HepG2 (cell line): ENCODE results near the gene CIBAR2. TPM values are rescaled to one million over a fixed set of nuclear protein-coding genes. Genes with fewer than 3 reads are reported as not detected.

Experiments
- BRD4 ChIP-seq: sonication (generic); formaldehyde crosslinking; IDR thresholded peaks from 2 replicates; pipeline ENCODE4 v1.4.0; 2020; ENCODE audit warnings: missing genetic modification reagents
- GABPA ChIP-seq, 2 experiments: IDR thresholded peaks; 2 replicates each; pipeline ENCODE4 v1.6.1; 2011 to 2016; ENCODE audit warnings: low read depth in 2 of 2, low read length in 1 of 2, missing biosample characterization in 1 of 2, missing genetic modification characterization in 1 of 2
- GMEB2 ChIP-seq: IDR thresholded peaks from 2 replicates; pipeline ENCODE4 v1.6.1; 2016; ENCODE audit warnings: missing biosample characterization, missing genetic modification reagents, low read depth
- GTF3A ChIP-seq: sonication (generic); formaldehyde crosslinking; conservative IDR thresholded peaks from 2 replicates; pipeline ENCODE4 v1.4.0; 2020; ENCODE audit warnings: mild to moderate bottlenecking, missing genetic modification reagents
- HMGXB3 ChIP-seq: sonication (generic); formaldehyde crosslinking; IDR thresholded peaks from 2 replicates; pipeline ENCODE4 v1.4.0; 2020; ENCODE audit warnings: missing genetic modification reagents, borderline replicate concordance
- HOMEZ ChIP-seq: IDR thresholded peaks from 2 replicates; pipeline ENCODE4 v1.6.1; 2016; ENCODE audit warnings: low read depth
- KMT2B ChIP-seq: IDR thresholded peaks from 2 replicates; pipeline ENCODE4 v1.6.1; 2016; ENCODE audit warnings: missing genetic modification reagents, missing compliant biosample characterization
- MED8 ChIP-seq: sonication (generic); formaldehyde crosslinking; IDR thresholded peaks from 2 replicates; pipeline ENCODE4 v1.8.1; 2023; ENCODE audit warnings: mild to moderate bottlenecking, missing genetic modification reagents; ENCODE audit not compliant: insufficient replicate concordance
- MYC ChIP-seq: sonication (generic); formaldehyde crosslinking; IDR thresholded peaks from 2 replicates; pipeline ENCODE4 v1.9.0; 2021; ENCODE audit warnings: missing genetic modification reagents, borderline replicate concordance
- NFYC ChIP-seq: IDR thresholded peaks from 2 replicates; pipeline ENCODE4 v1.6.1; 2016; ENCODE audit warnings: missing genetic modification reagents, missing compliant biosample characterization
- PITX1 ChIP-seq: sonication (generic); formaldehyde crosslinking; IDR thresholded peaks from 2 replicates; pipeline ENCODE4 v1.5.1; 2020; ENCODE audit warnings: mild to moderate bottlenecking, missing genetic modification reagents
- RFX5 ChIP-seq: IDR thresholded peaks from 2 replicates; pipeline ENCODE4 v1.6.1; 2011; ENCODE audit warnings: low read depth, low read length, improper control_type of control experiment
- THYN1 ChIP-seq: sonication (generic); formaldehyde crosslinking; IDR thresholded peaks from 2 replicates; pipeline ENCODE4 v1.8.1; 2023; ENCODE audit warnings: low read depth, mild to moderate bottlenecking, moderate library complexity, missing genetic modification reagents, borderline replicate concordance
- ZBTB7B ChIP-seq: sonication (generic); formaldehyde crosslinking; IDR thresholded peaks from 2 replicates; pipeline ENCODE4 v1.4.0; 2020; ENCODE audit warnings: missing genetic modification reagents
- ZBTB8A ChIP-seq: sonication (generic); formaldehyde crosslinking; IDR thresholded peaks from 2 replicates; pipeline ENCODE4 v1.4.0; 2020; ENCODE audit warnings: mild to moderate bottlenecking, low read depth, missing genetic modification reagents, borderline replicate concordance
- ZNF10 ChIP-seq: sonication (generic); formaldehyde crosslinking; IDR thresholded peaks from 2 replicates; pipeline ENCODE4 v1.4.0; 2020; ENCODE audit warnings: mild to moderate bottlenecking, low read depth, missing genetic modification reagents, borderline replicate concordance
- ZNF260 ChIP-seq: sonication (generic); formaldehyde crosslinking; IDR thresholded peaks from 2 replicates; pipeline ENCODE4 v1.4.0; 2020; ENCODE audit warnings: missing genetic modification reagents, low read depth, mild to moderate bottlenecking, borderline replicate concordance
- ZNF333 ChIP-seq: sonication (generic); formaldehyde crosslinking; IDR thresholded peaks from 2 replicates; pipeline ENCODE4 v1.4.0; 2020; ENCODE audit warnings: mild to moderate bottlenecking, missing genetic modification reagents, borderline replicate concordance
- ZNF549 ChIP-seq: sonication (generic); formaldehyde crosslinking; IDR thresholded peaks from 2 replicates; pipeline ENCODE4 v1.5.0; 2020; ENCODE audit warnings: missing genetic modification reagents
- ZNF552 ChIP-seq: sonication (generic); formaldehyde crosslinking; IDR thresholded peaks from 2 replicates; pipeline ENCODE4 v1.9.0; 2022; ENCODE audit warnings: missing genetic modification reagents, mild to moderate bottlenecking, borderline replicate concordance
- ZNF589 ChIP-seq: sonication (generic); formaldehyde crosslinking; conservative IDR thresholded peaks from 2 replicates; pipeline ENCODE4 v1.8.0; 2022; ENCODE audit warnings: mild to moderate bottlenecking, moderate library complexity, missing genetic modification reagents
- ZNF772 ChIP-seq: sonication (generic); formaldehyde crosslinking; IDR thresholded peaks from 2 replicates; pipeline ENCODE4 v1.5.0; 2020; ENCODE audit warnings: mild to moderate bottlenecking, missing genetic modification reagents
- polyA plus RNA-seq, 8 experiments: library from polyadenylated mRNA; depleted of rRNA in 3 of 8; stranded (reverse) in 7 of 8; unstranded in 1 of 8; fragments of >200 nt; fragmentation: Illumina TruSeq in 4 of 8; extraction: Trizol in 4 of 8; gene quantifications; 2 replicates each; pipeline versions ENCODE4 v1.2.1 to v1.2.3, GENCODE V29; 2011 to 2016; ENCODE audit warnings: low read depth in 4 of 8, missing spikeins in 1 of 8, mixed read lengths in 1 of 8; ENCODE audit not compliant: insufficient read depth in 1 of 8
- total RNA-seq, 5 experiments: library from RNA; depleted of rRNA; stranded (reverse); fragments of >200 nt; fragmentation: Illumina TruSeq; extraction: Trizol; gene quantifications; 2 replicates each; pipeline ENCODE4 v1.2.3, GENCODE V29; 2016; ENCODE audit warnings: low read depth in 1 of 5

CIBAR2 gene
- total and polyA plus RNA-seq, 2 of the 13 experiments (the other 11 are each of a cell fraction or from before 2014, with no cell fraction given): not detected

GRCh38 chr16:85151603-85152413 is 39.5 kb upstream of the CIBAR2 start (continued):
- no peak; the same call in 1 of the 2 replicates for TF ChIP-seq MYC
- no peak for TF ChIP-seq THYN1 (CRISPR knock-in tag)
- peak; percentile 34; the same call in 1 of the 2 replicates for TF ChIP-seq PITX1
- no peak for TF ChIP-seq ZNF589 (CRISPR knock-in tag)
- no peak for TF ChIP-seq GMEB2 (CRISPR knock-in tag)
- no peak for TF ChIP-seq BRD4 (CRISPR knock-in tag)
- no peak for TF ChIP-seq ZNF260
- no peak for TF ChIP-seq ZNF552 (CRISPR knock-in tag)
- no peak for TF ChIP-seq ZNF333 (CRISPR knock-in tag)
- no peak for TF ChIP-seq ZBTB8A (CRISPR knock-in tag)
- peak; percentile 73; the same call in 1 of the 2 replicates for TF ChIP-seq ZBTB7B (CRISPR knock-in tag)
- no peak for TF ChIP-seq GTF3A (CRISPR knock-in tag)
- TF ChIP-seq ZNF549: no peak
- no peak for TF ChIP-seq MED8
- no peak for TF ChIP-seq ZNF772 (CRISPR knock-in tag)
- peak; percentile 28; the same call in 1 of the 2 replicates for TF ChIP-seq KMT2B (CRISPR knock-in tag)
- TF ChIP-seq HOMEZ (CRISPR knock-in tag): no peak
- no peak for TF ChIP-seq GABPA (IDR thresholded peaks at IDR 0.05; ENCODE audit: low read depth, low read length)
- no peak for TF ChIP-seq GABPA (CRISPR knock-in tag; IDR thresholded peaks at IDR 0.05; ENCODE audit: low read depth)
- no peak for TF ChIP-seq NFYC (CRISPR knock-in tag)
- TF ChIP-seq RFX5: no peak; the same call in 1 of the 2 replicates
- no peak for TF ChIP-seq ZNF10 (CRISPR knock-in tag)
- no peak for TF ChIP-seq HMGXB3 (CRISPR knock-in tag)
